Stomach (tissue), 4 donors: ENCODE results near the gene GLCE.

Source experiments
- POLR2A ChIP-seq, 4 donors: fragments of 450-650 bp; IDR thresholded peaks; one replicate each; pipeline ENCODE4 v1.6.1; 2016; ENCODE audit warnings: antibody characterized with exemption in 4 of 4, control low read depth in 2 of 4, mild to moderate bottlenecking in 1 of 4, moderate library complexity in 1 of 4
- TF ChIP-seq, protein P1 (sequence below), 7 experiments: fragments of 450-650 bp in 4 of 7; fragments of 200-600 bp in 3 of 7; sonication (generic) in 3 of 7; IDR thresholded peaks; one replicate each; pipeline ENCODE4 v1.5.1; 2016 to 2019; ENCODE audit warnings: antibody characterized with exemption in 7 of 7, control low read depth in 2 of 7, mild to moderate bottlenecking in 1 of 7

DNA sequence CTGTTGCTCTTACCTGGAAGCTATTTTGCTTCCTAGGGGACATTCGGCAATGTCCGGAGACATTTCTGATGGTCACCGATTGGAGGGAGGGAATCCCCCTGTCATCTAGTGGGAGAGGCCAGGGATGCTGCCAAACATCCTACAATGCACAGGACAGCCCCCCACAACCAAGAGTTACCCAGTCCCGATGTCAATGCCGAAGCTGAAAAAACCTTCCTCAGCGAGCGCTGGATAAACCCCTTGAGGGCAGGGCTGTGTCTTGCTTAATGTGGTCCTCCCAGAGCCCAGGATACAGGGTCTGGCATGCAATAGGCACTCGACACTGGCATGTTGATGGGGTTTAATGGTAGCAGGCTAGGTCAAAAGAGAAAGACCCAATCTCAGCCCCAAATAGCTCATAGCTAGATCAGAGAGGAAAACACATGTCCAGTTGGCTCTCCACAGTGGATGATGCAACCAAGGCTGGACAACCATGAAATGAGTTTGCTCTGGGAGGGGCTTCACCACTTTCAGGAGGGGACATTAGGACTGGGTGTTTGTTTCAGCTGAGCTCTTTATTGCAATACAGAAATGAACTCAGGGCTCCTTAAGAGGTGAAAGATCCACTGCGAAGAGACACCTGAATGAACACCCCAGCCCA, 121.8 kb downstream of the GLCE start:
- TF ChIP-seq, protein P1, sequence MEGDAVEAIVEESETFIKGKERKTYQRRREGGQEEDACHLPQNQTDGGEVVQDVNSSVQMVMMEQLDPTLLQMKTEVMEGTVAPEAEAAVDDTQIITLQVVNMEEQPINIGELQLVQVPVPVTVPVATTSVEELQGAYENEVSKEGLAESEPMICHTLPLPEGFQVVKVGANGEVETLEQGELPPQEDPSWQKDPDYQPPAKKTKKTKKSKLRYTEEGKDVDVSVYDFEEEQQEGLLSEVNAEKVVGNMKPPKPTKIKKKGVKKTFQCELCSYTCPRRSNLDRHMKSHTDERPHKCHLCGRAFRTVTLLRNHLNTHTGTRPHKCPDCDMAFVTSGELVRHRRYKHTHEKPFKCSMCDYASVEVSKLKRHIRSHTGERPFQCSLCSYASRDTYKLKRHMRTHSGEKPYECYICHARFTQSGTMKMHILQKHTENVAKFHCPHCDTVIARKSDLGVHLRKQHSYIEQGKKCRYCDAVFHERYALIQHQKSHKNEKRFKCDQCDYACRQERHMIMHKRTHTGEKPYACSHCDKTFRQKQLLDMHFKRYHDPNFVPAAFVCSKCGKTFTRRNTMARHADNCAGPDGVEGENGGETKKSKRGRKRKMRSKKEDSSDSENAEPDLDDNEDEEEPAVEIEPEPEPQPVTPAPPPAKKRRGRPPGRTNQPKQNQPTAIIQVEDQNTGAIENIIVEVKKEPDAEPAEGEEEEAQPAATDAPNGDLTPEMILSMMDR (IDR thresholded peaks at IDR 0.05), result no peak
- no peak for TF ChIP-seq POLR2A (IDR thresholded peaks at IDR 0.05)
